Glutamatergic neuron (in vitro differentiated cells): ENCODE measurements around the gene CHRNA10. TPM values are rescaled to one million over a fixed set of nuclear protein-coding genes. Genes with fewer than 3 reads are reported as not detected.
"Not testable (repeated sequence)": the region's sequence is repeated elsewhere in the genome, so short reads cannot be mapped to it uniquely, and the experiment has no call there.

Experiments used
- DNase-seq: peaks from one replicate; pipeline ENCODE4 v3.0.0; 2022
- H3K27ac Mint-ChIP-seq: one replicate; pipeline ENCODE4 v1.8.0; 2020; ENCODE audit warnings: mild to moderate bottlenecking, mixed read lengths, inconsistent platforms; ENCODE audit not compliant: unreplicated experiment
- H3K27me3 Mint-ChIP-seq: one replicate; pipeline ENCODE4 v1.8.0; 2020; ENCODE audit warnings: mild to moderate bottlenecking, moderate library complexity, mixed read lengths, inconsistent platforms; ENCODE audit not compliant: unreplicated experiment
- H3K36me3 Mint-ChIP-seq: one replicate; pipeline ENCODE4 v1.8.0; 2020; ENCODE audit warnings: mild to moderate bottlenecking, mixed read lengths, inconsistent platforms; ENCODE audit not compliant: unreplicated experiment
- H3K4me1 Mint-ChIP-seq: one replicate; pipeline ENCODE4 v1.8.0; 2020; ENCODE audit warnings: mild to moderate bottlenecking, low read depth, mixed read lengths, inconsistent platforms; ENCODE audit not compliant: unreplicated experiment
- H3K4me3 Mint-ChIP-seq: one replicate; pipeline ENCODE4 v1.8.0; 2020; ENCODE audit warnings: mild to moderate bottlenecking, mixed read lengths, inconsistent platforms; ENCODE audit not compliant: unreplicated experiment
- H3K9me3 Mint-ChIP-seq: one replicate; pipeline ENCODE4 v1.8.0; 2020; ENCODE audit warnings: mild to moderate bottlenecking, moderate library complexity, mixed read lengths, inconsistent platforms; ENCODE audit not compliant: unreplicated experiment
- total RNA-seq: library from RNA; stranded (reverse); fragmentation: NEBNext Ultra II Directional; extraction: Animal tissue kit (Norgen Biotek cat#: 25700); gene quantifications from one replicate; pipeline ENCODE4 v1.2.1, GENCODE V29; 2021; ENCODE audit not compliant: unreplicated experiment
- TF ChIP-seq, protein P1 (sequence below): fragments of 200-600 bp; sonication (generic); IDR thresholded peaks from one replicate; pipeline ENCODE4 v1.5.0; 2021; ENCODE audit not compliant: partially characterized antibody, unreplicated experiment

Gene CHRNA10
- total RNA-seq, 1 donor from 2014 or later: 0.91 TPM

DNA sequence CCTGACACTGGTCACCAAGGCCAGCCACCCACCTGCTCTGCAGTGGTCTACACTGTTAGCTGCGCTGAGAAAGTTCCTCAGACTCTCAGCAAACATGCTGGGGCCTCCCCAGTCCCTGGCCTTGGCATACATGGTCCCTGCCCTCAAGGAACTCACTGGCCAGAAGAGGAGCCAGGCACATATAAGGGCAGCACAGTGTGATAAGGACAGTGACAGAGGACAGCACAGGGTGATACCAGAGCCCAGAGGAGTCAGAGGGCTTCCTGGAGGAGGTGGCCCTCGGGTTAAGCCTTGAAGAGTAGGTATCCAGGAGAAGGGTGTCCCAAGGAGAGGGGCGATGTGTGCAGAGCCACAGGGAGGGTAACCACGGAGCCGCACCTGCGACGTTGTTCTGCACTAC lies 25.6 kb downstream of the CHRNA10 start:
- no peak for DNase-seq
- peaks cover 4% of the 10 kb centered on the region for H3K36me3 Mint-ChIP-seq
- H3K4me1 Mint-ChIP-seq: no peaks in the 10 kb centered on the region
- H3K27ac Mint-ChIP-seq: no peak overlapping the region
- peaks cover 12% of the 10 kb centered on the region for H3K27me3 Mint-ChIP-seq
- no peak overlapping the region for H3K4me3 Mint-ChIP-seq
- H3K9me3 Mint-ChIP-seq: peaks cover 4% of the 10 kb centered on the region
- TF ChIP-seq, protein P1, sequence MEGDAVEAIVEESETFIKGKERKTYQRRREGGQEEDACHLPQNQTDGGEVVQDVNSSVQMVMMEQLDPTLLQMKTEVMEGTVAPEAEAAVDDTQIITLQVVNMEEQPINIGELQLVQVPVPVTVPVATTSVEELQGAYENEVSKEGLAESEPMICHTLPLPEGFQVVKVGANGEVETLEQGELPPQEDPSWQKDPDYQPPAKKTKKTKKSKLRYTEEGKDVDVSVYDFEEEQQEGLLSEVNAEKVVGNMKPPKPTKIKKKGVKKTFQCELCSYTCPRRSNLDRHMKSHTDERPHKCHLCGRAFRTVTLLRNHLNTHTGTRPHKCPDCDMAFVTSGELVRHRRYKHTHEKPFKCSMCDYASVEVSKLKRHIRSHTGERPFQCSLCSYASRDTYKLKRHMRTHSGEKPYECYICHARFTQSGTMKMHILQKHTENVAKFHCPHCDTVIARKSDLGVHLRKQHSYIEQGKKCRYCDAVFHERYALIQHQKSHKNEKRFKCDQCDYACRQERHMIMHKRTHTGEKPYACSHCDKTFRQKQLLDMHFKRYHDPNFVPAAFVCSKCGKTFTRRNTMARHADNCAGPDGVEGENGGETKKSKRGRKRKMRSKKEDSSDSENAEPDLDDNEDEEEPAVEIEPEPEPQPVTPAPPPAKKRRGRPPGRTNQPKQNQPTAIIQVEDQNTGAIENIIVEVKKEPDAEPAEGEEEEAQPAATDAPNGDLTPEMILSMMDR: no peak

DNA sequence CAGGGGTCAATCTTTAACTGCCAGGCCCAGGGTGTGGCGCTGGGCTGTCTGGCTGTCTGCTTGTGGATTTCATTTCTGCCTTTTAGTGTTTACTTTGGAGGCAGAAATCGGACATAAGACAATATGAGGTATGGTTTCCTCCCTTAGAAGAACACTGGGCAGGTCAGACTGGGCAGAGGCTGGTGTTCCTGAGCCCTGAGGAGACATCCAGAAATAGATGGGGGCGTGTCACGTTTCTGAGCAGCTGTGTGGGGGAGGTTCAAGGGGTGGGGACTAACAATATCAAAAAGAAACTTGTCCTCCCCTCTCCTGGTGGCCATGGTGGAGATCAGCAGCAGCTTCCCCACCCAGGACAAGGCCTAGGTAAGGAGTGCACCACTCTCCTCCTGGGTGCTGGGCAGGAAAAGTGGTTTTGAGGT lies 26.4 kb downstream of the CHRNA10 start, which contains the start of gene ART1:
Gene ART1 (plus strand): TSS at position 312 of the 419 bp plus-strand sequence. CDS start 14,086 bp downstream, outside the sequence.
- Mint-ChIP-seq H3K27ac (no peak within 1 kb of the TSS), H3K9me3 (peaks cover 4% of the 10 kb centered on the region), H3K4me3 (no peak within 1 kb of the TSS)

DNA sequence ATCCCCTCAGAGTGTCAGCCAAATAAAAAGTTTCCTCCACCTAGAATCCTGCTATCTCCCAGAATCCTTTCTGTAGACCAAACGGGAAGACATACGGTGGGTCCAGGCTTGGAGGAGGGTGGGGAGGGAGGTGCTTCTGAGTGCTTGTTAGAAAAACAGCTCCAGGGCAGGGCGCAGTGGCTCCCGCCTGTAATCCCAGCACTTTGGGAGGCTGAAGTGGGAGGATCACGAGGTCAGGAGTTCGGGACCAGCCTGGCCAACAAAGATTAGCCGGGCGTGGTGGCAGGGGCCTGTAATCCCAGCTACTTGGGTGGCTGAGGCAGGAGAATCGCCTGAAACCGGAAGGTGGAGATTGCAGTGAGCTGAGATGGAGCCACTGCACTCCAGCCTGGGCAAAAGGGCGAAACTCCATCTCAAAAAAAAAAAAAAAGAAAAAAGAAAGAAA lies 28.1 kb downstream of the CHRNA10 start:
- H3K27me3 Mint-ChIP-seq, H3K4me1 Mint-ChIP-seq, DNase-seq, H3K27ac Mint-ChIP-seq, H3K4me3 Mint-ChIP-seq, H3K9me3 Mint-ChIP-seq, H3K36me3 Mint-ChIP-seq: not testable (repeated sequence)

More for the DNA sequence above, 26.4 kb downstream of the CHRNA10 start, which contains the start of gene ART1:
- Mint-ChIP-seq H3K4me1 (no peaks in the 10 kb centered on the region), H3K27me3 (peaks cover 11% of the 10 kb centered on the region), H3K36me3 (peaks cover 4% of the 10 kb centered on the region)
- TF ChIP-seq, protein P1: no peak
- no peak for DNase-seq

DNA sequence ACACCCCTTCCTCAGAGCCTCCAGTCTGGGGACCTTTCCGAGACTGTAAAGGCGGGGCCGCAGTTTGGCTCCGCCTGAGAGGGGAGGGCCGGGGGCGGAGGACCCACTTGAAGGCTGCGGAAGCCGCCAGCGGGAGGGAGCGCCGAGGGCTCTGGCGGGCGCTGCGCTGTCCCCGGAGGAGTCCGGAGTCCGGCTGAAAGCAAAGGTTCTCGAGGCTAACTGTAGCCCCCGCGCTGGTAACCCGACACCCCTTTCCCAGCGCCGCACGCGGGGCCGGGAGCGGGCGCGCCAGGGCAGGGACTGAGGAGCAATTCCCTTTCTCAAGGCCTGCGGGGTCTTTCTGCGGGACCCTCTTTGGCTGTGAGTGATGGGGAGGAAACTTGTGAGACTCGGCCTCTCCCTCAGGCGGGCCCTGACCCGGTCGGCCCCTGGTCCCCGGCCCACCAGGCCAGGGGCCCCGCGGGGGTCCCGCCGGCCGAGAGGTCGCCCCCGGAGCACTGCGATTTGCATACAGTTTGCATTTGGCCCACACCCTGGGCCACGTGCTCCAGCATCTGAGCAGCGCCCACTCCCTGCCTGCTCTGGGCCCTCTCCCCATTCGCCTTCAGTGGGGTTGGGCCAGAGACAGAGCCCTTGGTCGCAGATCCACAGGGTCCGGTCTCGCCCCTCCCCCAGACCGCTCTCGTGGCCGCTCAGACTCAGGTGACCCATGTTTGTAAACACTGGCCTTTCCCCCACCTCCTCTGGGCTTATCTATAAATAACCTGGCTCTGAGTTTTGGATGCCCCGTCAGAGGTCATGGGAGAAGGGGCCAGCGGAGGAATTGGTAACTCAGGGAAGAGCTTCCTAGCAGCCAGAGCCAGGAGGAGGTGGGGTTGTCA lies 28.9 kb downstream of the CHRNA10 start:
- DNase-seq: peak; percentile 80
- TF ChIP-seq, protein P1: no peak
- peaks cover 8% of the 10 kb centered on the region for H3K27me3 Mint-ChIP-seq
- peak overlapping the region; percentile 89 for H3K4me3 Mint-ChIP-seq
- H3K9me3 Mint-ChIP-seq: peaks cover 3% of the 10 kb centered on the region
- H3K27ac Mint-ChIP-seq: no peak overlapping the region
- H3K4me1 Mint-ChIP-seq: no peaks in the 10 kb centered on the region
- peaks cover 4% of the 10 kb centered on the region for H3K36me3 Mint-ChIP-seq

DNA sequence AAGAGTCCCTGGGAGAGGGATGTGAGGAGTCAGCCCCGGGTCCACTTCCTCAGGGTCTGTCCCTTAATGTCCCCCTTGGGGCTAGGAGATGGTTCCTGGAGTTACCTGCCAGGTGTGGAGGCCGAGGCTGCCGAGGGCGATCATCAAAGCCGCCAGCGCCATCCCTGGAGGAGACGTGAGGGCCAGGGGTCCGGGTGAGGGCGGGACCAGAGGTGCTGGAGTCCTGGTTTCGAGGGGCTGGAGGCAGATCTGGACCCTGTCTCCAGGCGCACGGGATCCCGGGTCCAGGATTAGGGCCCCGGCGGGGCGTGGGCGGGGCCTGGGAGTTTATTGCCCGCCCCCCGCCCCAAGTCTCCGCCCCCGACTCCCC lies 29.5 kb downstream of the CHRNA10 start, which contains the start of gene ART5:
Gene ART5 (minus strand): TSS at position 292 of the 370 bp plus-strand sequence. CDS start 130 bp downstream, at position 162.
- peak within 1 kb of the TSS; percentile 89 for H3K4me3 Mint-ChIP-seq
- H3K27ac Mint-ChIP-seq: no peak within 1 kb of the TSS
- H3K4me1 Mint-ChIP-seq: no peaks in the 10 kb centered on the region
- no peak for DNase-seq
- peaks cover 8% of the 10 kb centered on the region for H3K27me3 Mint-ChIP-seq
- peaks cover 4% of the 10 kb centered on the region for H3K36me3 Mint-ChIP-seq
- peaks cover 3% of the 10 kb centered on the region for H3K9me3 Mint-ChIP-seq
- TF ChIP-seq, protein P1: no peak
